Osteoblast (primary cell): ENCODE results near the gene POLRMT. TPM values are rescaled to one million over a fixed set of nuclear protein-coding genes. Genes with fewer than 3 reads are reported as not detected.

Experiments
- DNase-seq: peaks from one replicate; pipeline ENCODE4 v3.0.0; 2011; ENCODE audit warnings: low spot score, mixed read lengths; ENCODE audit not compliant: insufficient read length; ENCODE audit errors: missing footprints
- H2AFZ ChIP-seq: 2 replicates; pipeline ENCODE4 v1.6.0; 2011; ENCODE audit warnings: mild to moderate bottlenecking, low read length
- H3K27ac ChIP-seq: 2 replicates; pipeline ENCODE4 v1.5.1; 2011; ENCODE audit warnings: mild to moderate bottlenecking, low read depth, low read length, moderate library complexity
- H3K27me3 ChIP-seq: 2 replicates; pipeline ENCODE4 v1.6.0; 2012; ENCODE audit warnings: mild to moderate bottlenecking, control low read depth, inconsistent platforms, low read length, moderate library complexity; ENCODE audit not compliant: insufficient read depth
- H3K36me3 ChIP-seq: 2 replicates; pipeline ENCODE4 v1.5.1; 2011; ENCODE audit warnings: mild to moderate bottlenecking, low read length, control low read depth, moderate library complexity; ENCODE audit not compliant: insufficient read depth
- H3K4me1 ChIP-seq: 2 replicates; pipeline ENCODE4 v1.5.1; 2011; ENCODE audit warnings: mild to moderate bottlenecking, low read length, control low read depth, moderate library complexity; ENCODE audit not compliant: insufficient read depth
- H3K4me2 ChIP-seq: 2 replicates; pipeline ENCODE4 v1.6.0; 2011; ENCODE audit warnings: mild to moderate bottlenecking, low read length; ENCODE audit not compliant: insufficient read depth
- H3K4me3 ChIP-seq: fragments of 200-600 bp; sonication (generic); 3 replicates; pipeline ENCODE4 v1.5.1; 2012; ENCODE audit warnings: mild to moderate bottlenecking, low read length, inconsistent platforms; ENCODE audit not compliant: insufficient read depth
- H3K79me2 ChIP-seq: 2 replicates; pipeline ENCODE4 v1.6.0; 2012; ENCODE audit warnings: mild to moderate bottlenecking, low read length, control low read depth, inconsistent platforms; ENCODE audit not compliant: insufficient read depth
- H3K9me3 ChIP-seq: 2 replicates; pipeline ENCODE4 v1.5.1; 2011; ENCODE audit warnings: low read depth, low read length, control low read depth
- H4K20me1 ChIP-seq: 2 replicates; pipeline ENCODE4 v1.6.0; 2012; ENCODE audit warnings: mild to moderate bottlenecking, low read length, control low read depth; ENCODE audit not compliant: insufficient read depth
- total RNA-seq: library from RNA; depleted of rRNA; stranded (reverse); fragments of >200 nt; gene quantifications from 2 replicates; pipeline ENCODE4 v1.2.3, GENCODE V29; 2012
- TF ChIP-seq, protein P1 (sequence below): IDR thresholded peaks from 2 replicates; pipeline ENCODE4 v1.5.1; 2011; ENCODE audit warnings: mild to moderate bottlenecking, low read depth, low read length, moderate library complexity; ENCODE audit errors: extremely low read depth

Gene POLRMT
- total RNA-seq, 1 donor, result 16.6 TPM

DNA sequence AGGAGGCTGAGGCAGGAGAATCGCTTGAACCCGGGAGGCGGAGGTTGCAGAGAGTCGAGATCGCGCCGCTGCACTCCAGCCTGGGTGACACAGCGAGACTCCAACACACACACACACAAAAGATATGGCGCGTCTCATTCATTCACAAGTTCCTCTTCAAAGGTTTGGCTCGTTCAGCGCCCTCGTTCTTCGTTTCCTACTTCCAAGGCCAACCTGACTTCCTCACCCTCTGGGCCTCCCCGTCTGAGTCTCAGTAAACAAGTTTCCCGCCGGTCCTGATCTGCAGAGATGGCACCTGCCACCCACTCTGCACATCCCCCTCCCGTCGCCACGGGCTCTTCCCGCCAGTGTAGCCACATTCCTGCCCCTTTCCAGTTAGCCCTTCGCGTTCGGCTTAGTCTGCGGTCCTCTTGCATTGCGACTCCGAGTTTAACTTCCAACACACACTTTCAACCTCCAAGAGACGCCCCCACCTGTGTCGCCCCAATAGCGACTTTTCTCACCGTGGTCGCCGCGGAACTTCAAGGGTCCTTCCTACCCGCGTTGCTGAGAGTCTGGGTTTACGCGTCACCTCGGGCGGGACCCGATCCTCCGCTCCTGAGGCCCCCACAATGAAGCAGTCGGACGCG is 62.3 kb downstream of the POLRMT start:
- TF ChIP-seq, protein P1, sequence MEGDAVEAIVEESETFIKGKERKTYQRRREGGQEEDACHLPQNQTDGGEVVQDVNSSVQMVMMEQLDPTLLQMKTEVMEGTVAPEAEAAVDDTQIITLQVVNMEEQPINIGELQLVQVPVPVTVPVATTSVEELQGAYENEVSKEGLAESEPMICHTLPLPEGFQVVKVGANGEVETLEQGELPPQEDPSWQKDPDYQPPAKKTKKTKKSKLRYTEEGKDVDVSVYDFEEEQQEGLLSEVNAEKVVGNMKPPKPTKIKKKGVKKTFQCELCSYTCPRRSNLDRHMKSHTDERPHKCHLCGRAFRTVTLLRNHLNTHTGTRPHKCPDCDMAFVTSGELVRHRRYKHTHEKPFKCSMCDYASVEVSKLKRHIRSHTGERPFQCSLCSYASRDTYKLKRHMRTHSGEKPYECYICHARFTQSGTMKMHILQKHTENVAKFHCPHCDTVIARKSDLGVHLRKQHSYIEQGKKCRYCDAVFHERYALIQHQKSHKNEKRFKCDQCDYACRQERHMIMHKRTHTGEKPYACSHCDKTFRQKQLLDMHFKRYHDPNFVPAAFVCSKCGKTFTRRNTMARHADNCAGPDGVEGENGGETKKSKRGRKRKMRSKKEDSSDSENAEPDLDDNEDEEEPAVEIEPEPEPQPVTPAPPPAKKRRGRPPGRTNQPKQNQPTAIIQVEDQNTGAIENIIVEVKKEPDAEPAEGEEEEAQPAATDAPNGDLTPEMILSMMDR, result no peak
- DNase-seq, result peak; percentile 93
- Histone ChIP-seq H3K27ac (peak overlapping the region; percentile 75), H3K4me3 (peak overlapping the region; percentile 97), H3K36me3 (no peaks in the 10 kb centered on the region), H3K4me2 (peak overlapping the region; percentile 90), H3K79me2 (peaks cover 35% of the 10 kb centered on the region), H3K4me1 (peaks cover 34% of the 10 kb centered on the region), H3K9me3 (no peaks in the 10 kb centered on the region), H2AFZ (peak overlapping the region; percentile 96), H3K27me3 (no peaks in the 10 kb centered on the region), H4K20me1 (peaks cover 26% of the 10 kb centered on the region)

DNA sequence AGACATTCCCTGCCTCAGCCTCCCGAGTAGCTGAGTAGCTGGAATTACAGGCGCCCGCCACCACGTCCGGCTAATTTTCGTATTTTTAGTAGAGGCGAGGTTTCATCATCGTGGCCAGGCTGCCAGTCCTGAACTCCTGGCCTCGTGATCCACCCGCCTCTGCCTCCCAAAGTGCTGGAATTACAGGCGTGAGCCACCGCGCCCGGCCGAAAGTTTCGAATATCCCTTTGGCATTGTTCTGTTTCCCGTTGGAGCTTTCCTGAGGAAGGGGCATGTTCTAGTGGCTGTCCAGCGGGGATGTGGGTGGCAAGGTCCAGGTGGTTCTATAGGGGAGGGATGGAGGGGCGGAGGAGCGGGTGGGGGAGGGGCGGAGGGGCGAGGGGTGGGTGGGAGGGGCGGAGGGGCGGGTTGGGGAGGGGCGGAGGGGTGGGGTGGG is 63.1 kb downstream of the POLRMT start:
- no peak for DNase-seq
- H4K20me1 ChIP-seq, result peaks cover 21% of the 10 kb centered on the region
- no peak overlapping the region for H2AFZ ChIP-seq
- TF ChIP-seq, protein P1, result no peak
- no peak overlapping the region for H3K4me3 ChIP-seq
- H3K4me1 ChIP-seq, result peaks cover 28% of the 10 kb centered on the region
- H3K4me2 ChIP-seq, result no peak overlapping the region
- H3K27ac ChIP-seq, result no peak overlapping the region
- H3K9me3 ChIP-seq, result no peaks in the 10 kb centered on the region
- no peaks in the 10 kb centered on the region for H3K36me3 ChIP-seq
- no peaks in the 10 kb centered on the region for H3K27me3 ChIP-seq
- H3K79me2 ChIP-seq, result peaks cover 28% of the 10 kb centered on the region

DNA sequence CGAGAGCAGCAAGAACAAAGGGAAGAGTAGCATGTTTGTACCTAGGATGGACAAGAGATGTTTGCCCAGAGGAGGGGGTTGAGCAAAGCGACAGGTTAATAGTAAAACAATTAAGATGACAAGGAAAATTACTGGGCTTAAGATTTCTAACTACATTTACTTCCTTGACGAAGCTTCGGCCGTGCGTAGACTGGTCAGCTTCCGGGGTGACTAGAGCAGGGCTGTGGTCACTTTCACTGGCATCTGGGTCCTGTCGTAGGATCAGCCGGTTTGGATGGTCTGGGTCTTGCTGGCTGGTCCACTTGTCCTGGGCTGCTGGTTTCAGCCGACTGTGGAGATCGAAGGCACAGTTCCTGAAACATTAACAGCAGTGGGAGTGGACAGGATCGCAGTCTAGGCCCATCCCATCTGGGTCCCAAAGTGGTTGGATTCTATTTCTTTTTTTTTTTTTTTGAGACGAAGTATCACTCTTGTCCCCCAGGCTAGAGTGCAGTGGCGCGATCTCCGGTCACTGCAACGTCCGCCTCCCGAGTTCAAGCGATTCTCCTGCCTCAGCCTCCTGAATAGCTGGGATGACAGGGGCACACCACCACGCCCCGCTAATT is 65.9 kb downstream of the POLRMT start:
- H3K4me3 ChIP-seq, result no peak overlapping the region
- no peak overlapping the region for H3K4me2 ChIP-seq
- DNase-seq, result no peak
- H3K27ac ChIP-seq, result no peak overlapping the region
- no peaks in the 10 kb centered on the region for H4K20me1 ChIP-seq
- H2AFZ ChIP-seq, result no peak overlapping the region
- peaks cover 11% of the 10 kb centered on the region for H3K4me1 ChIP-seq
- H3K36me3 ChIP-seq, result no peaks in the 10 kb centered on the region
- TF ChIP-seq, protein P1, result no peak
- H3K9me3 ChIP-seq, result no peaks in the 10 kb centered on the region
- H3K79me2 ChIP-seq, result peaks cover under 1% of the 10 kb centered on the region
- H3K27me3 ChIP-seq, result no peaks in the 10 kb centered on the region

Other genes starting within 250 kb of the POLRMT start
- gene C2CD4C, start 224.4 kb downstream of the POLRMT start, total RNA-seq, result not detected in 2 replicates
- gene SHC2, start 172.5 kb downstream of the POLRMT start, total RNA-seq, result 0.36 and 1.5 TPM in 2 replicates
- gene MADCAM1, start 137.1 kb downstream of the POLRMT start, total RNA-seq, result 0.59 and 0.72 TPM in 2 replicates
- 38.3 and 47.8 TPM in 2 replicates for gene TPGS1, start 126.0 kb downstream of the POLRMT start, total RNA-seq
- gene CDC34, start 101.8 kb downstream of the POLRMT start, total RNA-seq, result 32.9 and 40.4 TPM in 2 replicates
- gene GZMM, start 89.5 kb downstream of the POLRMT start, total RNA-seq, result under 0.01 TPM in 1 of 2 replicates, not detected in the other
- 273 and 291 TPM in 2 replicates for gene BSG, start 60.9 kb downstream of the POLRMT start, total RNA-seq
- gene HCN2, start 43.7 kb downstream of the POLRMT start, total RNA-seq, result 1.2 and 1.4 TPM in 2 replicates
- gene FGF22, start 6.3 kb upstream of the POLRMT start, total RNA-seq, result not detected in 2 replicates
- gene RNF126, start 29.7 kb upstream of the POLRMT start, total RNA-seq, result 29.8 and 38.7 TPM in 2 replicates
- gene FSTL3, start 42.9 kb upstream of the POLRMT start, total RNA-seq, result 32.7 and 52.1 TPM in 2 replicates
- gene PRSS57, start 61.9 kb upstream of the POLRMT start, total RNA-seq, result not detected in 2 replicates
- gene PALM, start 75.4 kb upstream of the POLRMT start, total RNA-seq, result 9.7 and 10.5 TPM in 2 replicates
- 0.36 and 0.59 TPM in 2 replicates for gene MISP, start 117.6 kb upstream of the POLRMT start, total RNA-seq
- 106 and 124 TPM in 2 replicates for gene PTBP1, start 163.9 kb upstream of the POLRMT start, total RNA-seq
- gene PLPPR3, start 188.4 kb upstream of the POLRMT start, total RNA-seq, result 0.36 TPM in 1 of 2 replicates, not detected in the other
- gene AZU1, start 194.3 kb upstream of the POLRMT start, total RNA-seq, result not detected in 2 replicates
- gene PRTN3, start 207.5 kb upstream of the POLRMT start, total RNA-seq, result not detected in 2 replicates
- gene ELANE, start 218.8 kb upstream of the POLRMT start, total RNA-seq, result 0.36 and 0.59 TPM in 2 replicates
- 8.3 and 19.9 TPM in 2 replicates for gene CFD, start 226.1 kb upstream of the POLRMT start, total RNA-seq